Fibroblast of peridontal ligament (primary cell): ENCODE results near the gene LIN54.
A peak's percentile ranks its signal among the peaks of the same experiment; 100 is the strongest.
"Not testable (repeated sequence)": the region's sequence is repeated elsewhere in the genome, so short reads cannot be mapped to it uniquely, and the experiment has no call there.

ENCODE experiments used
- DNase-seq: peaks from one replicate; pipeline ENCODE4 v3.0.0-alpha.2; 2010; ENCODE audit errors: extremely low read depth

The LIN54 gene

DNA sequence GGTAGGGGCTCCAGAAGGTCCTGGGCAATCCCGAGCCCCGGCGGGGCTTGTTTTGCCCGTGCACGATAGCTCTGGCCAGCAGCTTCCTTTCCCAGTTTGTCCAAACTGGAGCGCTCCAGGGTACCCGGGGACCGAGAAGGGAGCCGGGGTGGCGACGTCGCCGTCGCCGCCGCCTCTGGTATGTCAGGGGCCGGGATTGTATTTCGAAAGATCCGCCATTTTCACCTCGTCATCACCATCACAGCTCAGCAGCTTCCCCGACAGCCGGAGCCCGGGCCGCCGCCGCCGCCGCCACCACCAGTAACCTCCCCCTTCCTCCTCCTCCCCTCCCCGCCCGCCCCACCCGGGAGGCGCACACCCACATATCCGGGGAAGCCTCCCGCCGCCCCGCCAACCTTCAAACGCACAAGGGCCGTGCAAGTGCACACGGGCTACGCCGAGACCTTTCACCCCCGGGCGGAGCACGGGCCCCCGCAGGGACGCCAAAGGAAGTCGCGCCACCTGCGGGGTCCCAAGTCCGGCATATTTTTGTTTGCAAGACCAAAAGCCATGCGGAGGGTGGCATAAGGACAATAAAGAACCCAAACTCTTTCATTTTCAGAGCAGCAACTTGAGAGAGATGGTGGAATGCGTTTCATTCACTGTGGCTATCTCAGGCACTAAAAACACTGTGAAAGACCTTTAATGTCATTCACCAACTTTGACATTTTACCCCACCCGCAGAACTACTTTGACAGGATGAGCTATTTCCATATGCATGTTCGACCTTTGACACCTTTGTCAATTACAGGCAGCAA, at the start of gene LIN54:
Gene LIN54, minus strand, starts transcription at position 302 of the 797 bp plus-strand sequence. CDS start 25,979 bp downstream, outside the sequence.
- peak; percentile 67 for DNase-seq

- DNase-seq = peak; percentile 43
These were observed 44.3 kb upstream of the LIN54 start for GRCh38 chr4:83054928-83055327.

GRCh38 chr4:83048781-83049180, 38.2 kb upstream of the LIN54 start:
- not testable (repeated sequence) for DNase-seq

- DNase-seq = no peak
These were observed 36.3 kb upstream of the LIN54 start for GRCh38 chr4:83046693-83047473.

- peak; percentile 70 for DNase-seq
These were observed 33.3 kb upstream of the LIN54 start for GRCh38 chr4:83043801-83044407.

DNA sequence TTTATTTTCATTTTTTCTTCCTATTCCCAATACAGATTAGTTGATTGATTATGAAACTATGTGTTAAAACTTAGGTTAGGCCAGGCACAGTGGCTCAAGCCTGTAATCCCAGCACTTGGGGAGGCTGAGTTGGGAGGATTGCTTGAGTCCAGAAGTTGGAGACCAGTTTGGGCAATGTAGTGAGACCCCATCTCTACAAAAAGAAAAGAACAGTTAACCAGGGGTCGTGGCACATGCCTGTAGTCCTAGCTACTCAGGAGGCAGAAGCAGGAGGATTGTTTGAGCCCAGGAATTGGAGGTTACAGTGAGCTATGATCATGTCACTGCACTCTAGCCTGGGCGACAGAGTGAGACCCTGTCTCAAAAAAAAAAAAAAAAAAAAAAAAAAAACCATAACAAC, 32.5 kb upstream of the LIN54 start:
- not testable (repeated sequence) for DNase-seq

- no peak for DNase-seq
These were observed 29.6 kb upstream of the LIN54 start for GRCh38 chr4:83040269-83040668.

DNA sequence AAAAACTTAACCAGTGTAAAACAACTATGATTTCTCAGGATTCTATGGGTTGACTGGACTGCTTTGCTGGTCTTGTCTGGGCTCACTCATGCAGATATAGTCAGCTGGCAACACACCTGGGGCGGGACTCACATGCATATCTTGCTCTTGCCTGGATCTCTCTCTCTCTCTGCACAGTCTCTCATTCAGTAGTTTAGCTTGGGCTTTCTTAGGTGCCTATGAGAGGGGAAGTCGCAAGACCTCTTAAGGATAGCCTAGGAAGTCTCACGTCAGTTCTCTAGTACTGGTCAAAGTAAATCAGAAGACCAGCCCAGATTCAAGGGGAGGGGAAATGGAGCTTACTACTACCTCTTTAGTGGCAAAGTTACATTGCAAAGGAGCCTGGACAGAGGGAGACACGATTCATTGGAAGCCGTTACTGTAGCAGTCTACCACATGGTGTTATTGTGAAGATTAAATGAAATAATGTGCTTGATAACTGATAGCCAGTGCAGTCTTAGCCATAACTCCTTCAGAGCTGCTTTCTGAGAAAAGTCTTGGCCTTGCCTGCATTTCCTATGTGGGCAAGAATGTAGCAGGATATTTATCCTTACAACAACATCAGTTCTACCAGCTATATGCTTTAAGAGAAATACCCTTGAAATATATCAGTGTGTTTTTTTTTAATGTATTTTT, 26.5 kb upstream of the LIN54 start:
- DNase-seq = no peak

- DNase-seq = peak; percentile 100
These were observed 24.2 kb upstream of the LIN54 start, which contains the start of gene COPS4 for GRCh38 chr4:83034630-83035494. COPS4 (plus strand) TSS chr4:83035183; CDS start chr4:83035225, 42 bp downstream.

DNA sequence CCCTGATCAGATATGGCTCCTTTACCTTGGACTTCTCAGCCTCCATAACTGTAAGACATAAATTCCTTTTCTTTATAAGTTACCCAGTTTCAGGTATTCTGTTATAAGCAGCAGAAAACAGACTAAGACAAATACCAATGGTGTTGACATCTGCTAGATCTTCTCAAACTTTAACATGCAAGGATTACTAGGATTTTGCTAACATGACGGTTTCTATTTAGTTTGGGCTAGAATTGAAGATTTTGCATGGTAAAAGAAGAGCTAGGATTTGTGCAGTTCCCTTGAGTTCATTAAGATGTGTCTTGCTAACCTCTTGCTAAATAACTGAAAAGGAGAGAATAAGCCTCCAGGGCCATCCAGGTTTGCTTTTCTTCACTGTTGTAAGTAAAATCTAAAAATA, 19.1 kb upstream of the LIN54 start:
- DNase-seq = no peak

- DNase-seq = no peak
These were observed 18.4 kb upstream of the LIN54 start for GRCh38 chr4:83028976-83029375.

GRCh38 chr4:83025563-83025962, 14.9 kb upstream of the LIN54 start:
- DNase-seq = no peak

DNA sequence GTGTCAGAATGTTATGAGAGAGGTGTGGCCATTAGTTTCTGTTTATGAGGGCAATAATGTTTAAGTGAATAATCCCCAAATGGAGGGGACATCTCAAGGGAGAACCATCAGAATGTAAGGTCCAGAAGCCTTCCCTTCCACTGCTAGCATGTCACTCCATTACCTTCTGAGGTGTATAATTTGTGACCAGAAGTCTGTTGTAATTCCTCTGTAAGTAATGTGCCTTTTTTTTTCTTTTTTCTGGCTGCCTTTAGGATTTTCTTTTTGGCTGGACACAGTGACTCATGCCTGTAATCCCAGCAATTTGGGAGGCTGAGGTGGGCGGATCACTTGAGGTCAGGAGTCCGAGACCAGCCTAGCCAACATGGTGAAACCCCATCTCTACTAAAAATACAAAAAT, 13.6 kb upstream of the LIN54 start:
- no peak for DNase-seq

- not testable (repeated sequence) for DNase-seq
These were observed 13.0 kb upstream of the LIN54 start for GRCh38 chr4:83023599-83023998.

- peak; percentile 67 for DNase-seq
These were observed 12.3 kb upstream of the LIN54 start for GRCh38 chr4:83022724-83023450.

DNA sequence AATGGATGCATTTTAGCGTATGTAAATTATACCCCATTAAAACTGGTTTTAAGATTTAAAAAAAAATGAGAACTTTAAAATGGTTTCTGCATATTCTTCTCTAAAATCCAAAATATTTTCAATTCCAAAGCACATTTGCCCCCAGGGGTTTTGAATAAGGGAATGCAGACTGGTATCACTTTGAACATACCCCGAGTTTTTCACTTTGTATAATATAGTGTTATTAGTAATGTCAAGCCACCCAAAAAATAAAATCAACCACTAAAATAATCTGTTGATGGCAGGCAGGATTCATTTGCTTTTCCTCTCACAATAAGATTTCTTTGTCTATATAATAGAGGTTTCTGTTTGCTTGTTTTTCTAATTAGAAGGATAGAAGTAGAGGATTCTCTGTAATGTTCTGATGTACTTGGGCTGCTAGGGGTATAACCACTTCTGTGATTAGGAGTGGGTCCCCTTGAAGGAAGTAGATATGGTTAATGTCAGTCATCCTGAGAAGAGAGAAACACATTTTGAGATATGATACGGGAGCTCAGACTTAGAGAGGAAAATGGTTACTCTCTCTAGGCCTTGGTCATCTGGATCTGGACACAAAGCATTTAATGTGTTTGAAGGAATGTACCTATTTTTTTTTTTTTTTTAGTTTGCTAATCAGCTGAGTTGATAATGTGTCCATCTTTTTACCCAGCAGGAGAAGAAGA, 9.3 kb upstream of the LIN54 start:
- DNase-seq = no peak

DNA sequence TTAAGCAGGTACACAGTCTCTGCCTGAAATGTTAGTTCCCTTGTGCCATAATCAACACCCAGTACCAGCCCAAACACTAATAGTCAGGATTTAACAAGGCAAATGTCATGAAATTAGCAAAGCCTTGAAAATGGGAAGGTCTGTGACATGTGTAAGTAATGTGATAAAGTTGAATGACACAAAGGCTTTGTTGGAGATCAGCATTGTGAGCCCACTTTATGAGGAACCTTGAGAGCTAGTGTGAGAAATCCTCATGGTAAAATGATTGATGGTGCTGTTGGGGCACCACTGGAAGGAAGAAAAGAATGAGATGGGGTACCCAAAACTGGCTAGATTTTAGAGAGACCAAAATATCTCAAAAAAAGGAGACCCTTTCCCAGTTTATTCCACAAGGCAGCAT, 3.3 kb upstream of the LIN54 start:
- DNase-seq = no peak

- DNase-seq = no peak
These were observed 2.8 kb upstream of the LIN54 start for GRCh38 chr4:83013420-83013867.

- DNase-seq = peak; percentile 97
These were observed 2.2 kb upstream of the LIN54 start for GRCh38 chr4:83012687-83013419.
